IMR-90 (cell line): Measurements from ENCODE around the gene PRKD1.

Experiments used
- CEBPB ChIP-seq: IDR thresholded peaks from 2 replicates; pipeline ENCODE4 v1.6.1; 2012; ENCODE audit warnings: low read depth, low read length, improper control_type of control experiment
- CTCF ChIP-seq: conservative IDR thresholded peaks from 2 replicates; pipeline ENCODE4 v1.5.1; 2012; ENCODE audit warnings: mild to moderate bottlenecking, low read depth, low read length, improper control_type of control experiment
- ELK1 ChIP-seq: fragments of 150-350 bp; IDR thresholded peaks from 2 replicates; pipeline ENCODE4 v1.6.1; 2016; ENCODE audit warnings: low read depth, mild to moderate bottlenecking, low read length, moderate library complexity, borderline replicate concordance
- MAFK ChIP-seq: IDR thresholded peaks from 2 replicates; pipeline ENCODE4 v1.6.1; 2012; ENCODE audit warnings: low read depth, low read length, improper control_type of control experiment
- MAZ ChIP-seq: IDR thresholded peaks from 2 replicates; pipeline ENCODE4 v1.6.1; 2012; ENCODE audit warnings: low read depth, mild to moderate bottlenecking, low read length, improper control_type of control experiment, moderate library complexity, borderline replicate concordance
- MXI1 ChIP-seq: IDR thresholded peaks from 2 replicates; pipeline ENCODE4 v1.6.1; 2012; ENCODE audit warnings: low read depth, mild to moderate bottlenecking, low read length, moderate library complexity, borderline replicate concordance
- POLR2A ChIP-seq: IDR thresholded peaks from 2 replicates; pipeline ENCODE4 v1.6.1; 2012; ENCODE audit warnings: mild to moderate bottlenecking, low read depth, low read length
- RAD21 ChIP-seq: IDR thresholded peaks from 2 replicates; pipeline ENCODE4 v1.6.1; 2012; ENCODE audit warnings: low read length, improper control_type of control experiment
- RFX5 ChIP-seq: IDR thresholded peaks from 2 replicates; pipeline ENCODE4 v1.8.0; 2012; ENCODE audit warnings: low read depth, mild to moderate bottlenecking, low read length, moderate library complexity
- USF2 ChIP-seq: fragments of 150-350 bp; IDR thresholded peaks from 2 replicates; pipeline ENCODE4 v1.6.1; 2017; ENCODE audit warnings: mild to moderate bottlenecking, antibody characterized with exemption, low read length, low read depth

- no peak for TF ChIP-seq CTCF
- no peak for TF ChIP-seq RAD21
- no peak for TF ChIP-seq MXI1
- no peak for TF ChIP-seq POLR2A
- TF ChIP-seq ELK1, result no peak
- no peak for TF ChIP-seq USF2
- no peak for TF ChIP-seq RFX5
- no peak for TF ChIP-seq CEBPB
- no peak for TF ChIP-seq MAFK
- no peak for TF ChIP-seq MAZ
Measured at GRCh38 chr14:29919845-29920244, 7.8 kb downstream of the PRKD1 start.
